Stimulated activated CD8-positive, alpha-beta memory T cell treated with anti-CD3 and anti-CD28 coated beads, Interleukin-12 subunit alpha, Interleukin-12 subunit beta, amount 100 ng/mL, for 24 hours (primary cell): ENCODE results near the gene URGCP.
"Not testable (repeated sequence)": the region's sequence is repeated elsewhere in the genome, so short reads cannot be mapped to it uniquely, and the experiment has no call there.

Experiments
- DNase-seq: peaks from one replicate; pipeline ENCODE4 v3.0.0-alpha.2; 2020; ENCODE audit errors: extremely low read depth

The URGCP gene

DNA sequence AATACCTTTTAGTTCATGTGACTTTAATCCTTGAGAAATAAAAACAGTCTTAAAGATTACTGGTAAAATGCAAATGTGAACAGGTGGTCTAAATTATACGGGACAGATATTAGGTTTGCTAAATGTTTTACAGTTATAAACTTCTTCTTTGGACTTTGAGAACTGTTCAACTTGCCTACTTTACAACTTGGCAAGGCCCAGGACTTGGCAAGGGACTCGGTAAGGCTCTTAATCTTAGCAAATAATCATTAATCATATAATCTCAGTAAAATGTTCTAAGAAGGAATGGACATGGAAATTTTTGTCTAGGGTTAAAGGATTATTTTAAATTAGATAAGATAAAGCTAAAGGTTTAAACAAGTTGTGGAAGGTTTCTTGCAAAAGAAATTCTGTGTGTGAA, 15.0 kb upstream of the URGCP start:
- DNase-seq, result no peak

DNA sequence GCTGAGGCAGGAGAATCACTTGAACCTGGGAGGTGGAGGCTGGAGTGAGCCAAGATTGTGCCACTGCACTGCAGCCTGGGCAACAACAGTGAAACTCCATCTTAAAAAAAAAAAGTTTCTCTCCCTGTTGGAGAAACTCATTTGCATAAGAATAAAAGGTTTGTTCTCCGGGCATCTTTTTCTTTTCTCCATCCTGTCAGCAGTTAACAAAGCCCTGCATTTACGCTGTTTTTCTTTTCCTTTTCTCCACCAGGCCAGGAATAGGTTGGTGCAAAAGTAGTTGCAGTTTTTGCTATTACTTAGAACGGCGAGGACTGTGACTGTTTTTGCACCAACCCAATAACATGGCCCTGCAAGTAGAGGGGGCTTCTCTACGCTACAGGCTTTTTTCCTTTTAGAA, 9.5 kb upstream of the URGCP start:
- no peak for DNase-seq

DNA sequence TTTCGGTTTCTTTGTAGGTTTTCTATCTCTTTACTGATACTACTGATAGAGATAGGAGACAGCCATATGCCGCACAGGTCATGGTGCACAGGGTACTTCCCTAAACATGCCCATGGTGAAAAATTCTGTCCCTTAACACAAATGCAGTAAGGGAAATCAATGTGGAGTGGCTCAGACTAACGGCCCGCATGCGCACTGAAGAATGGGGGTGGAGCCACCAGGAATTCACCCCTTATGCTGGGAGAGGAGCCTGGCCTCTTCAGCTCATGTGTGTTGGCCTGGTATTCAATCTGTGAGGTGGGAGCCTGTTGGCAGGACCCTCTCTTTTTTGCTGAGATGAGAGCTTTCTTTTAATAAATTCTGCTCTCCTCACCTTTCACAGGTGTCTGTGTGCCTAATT, 8.4 kb upstream of the URGCP start:
- DNase-seq, result no peak

DNA sequence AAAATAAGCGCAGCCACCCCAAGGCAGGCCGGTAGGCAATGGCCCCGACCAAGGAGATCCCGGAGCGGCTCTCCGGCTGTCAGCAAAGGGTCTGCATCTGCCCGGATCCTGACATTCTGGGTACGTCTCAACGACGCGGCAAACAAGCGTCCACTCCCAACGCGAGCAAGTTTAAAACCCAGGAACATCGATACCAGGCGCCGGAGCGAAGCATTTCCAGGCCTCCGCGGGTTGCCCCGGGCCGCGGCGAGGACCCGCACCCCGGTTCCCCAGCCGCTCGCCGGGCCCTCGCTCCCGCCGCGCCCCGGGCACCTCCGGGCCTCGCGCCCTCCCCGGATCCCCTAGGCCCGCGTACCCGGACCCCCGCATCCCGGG, 453 bp downstream of the URGCP start:
- no peak for DNase-seq

DNA sequence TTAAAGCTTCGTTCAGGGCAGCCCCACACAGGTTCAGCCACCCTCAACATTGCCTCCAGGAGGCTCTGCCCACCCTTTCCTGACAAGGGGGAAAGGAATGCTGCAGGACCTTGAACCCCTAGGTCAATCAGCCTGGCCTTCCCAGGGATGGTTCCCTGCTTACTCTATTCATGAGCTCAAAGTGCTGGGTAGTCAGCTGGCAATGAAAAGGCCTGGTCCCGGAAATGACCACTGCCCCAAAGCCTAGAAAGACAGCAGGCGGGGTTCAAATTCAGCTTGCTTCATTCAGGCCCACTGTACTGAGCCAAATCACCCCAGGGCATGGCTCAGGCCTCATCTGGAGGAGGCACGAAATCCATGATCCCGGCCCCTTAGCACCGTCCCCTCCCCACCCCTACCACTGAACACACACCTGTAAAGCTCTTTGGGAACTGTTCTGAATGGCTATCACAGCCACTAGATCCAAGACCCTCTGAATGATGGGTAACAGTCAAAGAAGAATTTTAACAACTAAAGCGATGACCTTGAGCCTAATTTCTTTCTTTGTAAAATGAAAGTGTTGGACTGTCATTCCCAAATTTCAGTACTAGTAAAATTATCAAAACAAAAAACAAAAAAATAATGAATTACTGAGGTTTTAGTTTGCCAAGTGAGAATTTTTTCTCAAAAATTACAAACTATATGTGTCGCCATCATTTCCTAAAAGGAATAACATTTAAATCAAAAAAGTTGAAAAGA, 1.0 kb downstream of the URGCP start:
- DNase-seq, result no peak

DNA sequence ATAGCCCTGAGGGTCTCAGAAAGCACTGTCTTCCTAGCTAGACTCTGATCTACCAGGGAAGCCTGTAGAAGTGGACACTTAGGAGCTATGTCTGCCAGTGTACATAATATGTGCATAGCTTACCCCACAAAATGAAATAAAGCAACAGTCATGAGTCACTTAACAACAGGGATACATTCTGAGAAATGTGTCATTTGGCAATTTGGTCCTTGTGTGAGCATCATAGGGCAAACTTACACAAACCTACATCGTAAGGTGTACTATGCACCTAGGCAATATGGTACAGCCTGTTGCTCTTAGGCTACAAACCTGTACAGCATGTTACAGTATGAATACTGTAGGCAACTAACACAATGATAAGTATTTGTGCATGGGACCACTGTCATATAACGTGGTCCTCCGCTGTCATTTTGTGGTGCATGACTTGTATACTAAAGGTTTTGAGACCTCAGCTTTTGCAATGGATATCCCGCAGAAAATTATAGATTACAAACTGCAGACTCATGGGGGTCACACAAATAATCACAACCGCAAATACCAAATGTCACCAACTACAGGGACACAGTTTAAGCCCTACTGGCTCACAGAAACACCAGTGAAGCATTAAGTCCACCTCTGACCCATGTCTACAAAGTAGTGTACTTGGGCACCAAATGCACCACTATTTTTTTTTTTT, 1.7 kb downstream of the URGCP start:
- DNase-seq, result no peak

DNA sequence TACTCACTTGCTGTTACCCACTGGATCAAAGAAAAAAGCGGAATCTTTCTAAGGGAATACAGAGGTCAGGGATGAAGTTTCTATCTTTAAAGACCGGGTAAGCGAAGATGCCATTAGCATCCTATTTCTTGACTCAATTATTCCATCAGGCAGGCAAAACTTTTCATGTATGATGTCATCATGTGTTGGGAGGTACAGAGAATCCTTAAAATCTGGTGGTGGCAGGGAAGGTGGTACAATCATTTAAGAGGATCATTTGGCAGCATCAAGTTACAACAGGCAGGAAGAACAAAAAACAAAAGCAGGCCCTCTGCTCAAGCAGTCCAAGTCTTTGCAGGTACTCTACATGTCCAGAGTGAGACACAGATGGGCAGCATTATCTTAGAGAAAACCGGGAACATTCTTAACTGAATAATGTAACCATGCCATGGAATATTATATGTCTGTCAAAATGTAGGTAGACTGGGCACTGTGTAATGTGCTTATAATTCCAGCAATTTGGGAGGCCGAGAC, 3.8 kb downstream of the URGCP start:
- DNase-seq, result no peak

DNA sequence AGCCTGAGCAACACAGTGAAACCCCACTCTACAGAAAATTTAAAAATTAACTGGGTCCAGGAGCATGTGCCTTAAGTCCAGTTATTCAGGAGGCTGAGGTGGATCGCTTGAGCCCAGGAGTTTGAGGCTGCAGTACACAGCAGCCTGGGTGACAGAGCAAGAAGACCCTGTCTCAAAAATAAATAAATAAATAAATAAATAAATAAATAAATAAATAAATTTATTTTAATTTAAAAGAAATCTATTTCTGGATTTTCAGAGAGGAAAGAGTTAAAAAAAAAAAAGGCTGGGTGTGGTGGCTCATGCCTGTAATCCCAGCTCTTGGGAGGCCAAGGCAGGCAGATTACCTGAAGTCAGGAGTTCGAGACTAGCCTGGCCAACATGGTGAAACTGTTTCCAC, 7.8 kb downstream of the URGCP start:
- DNase-seq, result not testable (repeated sequence)

DNA sequence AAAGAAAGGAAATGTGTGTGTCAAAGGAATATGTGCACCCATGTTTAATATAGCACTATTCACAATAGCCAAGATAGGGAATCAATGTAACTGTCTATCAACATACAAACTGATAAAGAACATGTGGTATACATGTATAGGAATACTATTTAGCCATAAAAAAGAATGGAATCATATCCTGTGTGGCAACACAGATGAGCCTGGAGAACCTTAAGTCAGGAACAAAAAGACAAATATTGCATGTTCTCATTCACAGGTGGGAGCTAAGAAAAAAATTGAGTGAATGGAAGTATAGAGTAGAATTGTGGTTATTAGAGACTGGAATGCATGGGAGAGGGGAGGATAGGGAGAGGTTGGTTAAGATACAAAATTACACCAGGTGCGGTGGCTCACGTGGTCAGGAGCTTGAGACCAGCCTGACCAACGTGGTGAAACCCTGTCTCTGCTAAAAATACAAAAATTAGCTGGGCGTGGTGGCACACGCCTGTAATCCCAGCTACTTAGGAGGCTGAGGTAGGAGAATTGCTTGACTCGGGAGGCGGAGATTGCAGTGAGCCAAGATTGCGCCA, 10.5 kb downstream of the URGCP start:
- no peak for DNase-seq

DNA sequence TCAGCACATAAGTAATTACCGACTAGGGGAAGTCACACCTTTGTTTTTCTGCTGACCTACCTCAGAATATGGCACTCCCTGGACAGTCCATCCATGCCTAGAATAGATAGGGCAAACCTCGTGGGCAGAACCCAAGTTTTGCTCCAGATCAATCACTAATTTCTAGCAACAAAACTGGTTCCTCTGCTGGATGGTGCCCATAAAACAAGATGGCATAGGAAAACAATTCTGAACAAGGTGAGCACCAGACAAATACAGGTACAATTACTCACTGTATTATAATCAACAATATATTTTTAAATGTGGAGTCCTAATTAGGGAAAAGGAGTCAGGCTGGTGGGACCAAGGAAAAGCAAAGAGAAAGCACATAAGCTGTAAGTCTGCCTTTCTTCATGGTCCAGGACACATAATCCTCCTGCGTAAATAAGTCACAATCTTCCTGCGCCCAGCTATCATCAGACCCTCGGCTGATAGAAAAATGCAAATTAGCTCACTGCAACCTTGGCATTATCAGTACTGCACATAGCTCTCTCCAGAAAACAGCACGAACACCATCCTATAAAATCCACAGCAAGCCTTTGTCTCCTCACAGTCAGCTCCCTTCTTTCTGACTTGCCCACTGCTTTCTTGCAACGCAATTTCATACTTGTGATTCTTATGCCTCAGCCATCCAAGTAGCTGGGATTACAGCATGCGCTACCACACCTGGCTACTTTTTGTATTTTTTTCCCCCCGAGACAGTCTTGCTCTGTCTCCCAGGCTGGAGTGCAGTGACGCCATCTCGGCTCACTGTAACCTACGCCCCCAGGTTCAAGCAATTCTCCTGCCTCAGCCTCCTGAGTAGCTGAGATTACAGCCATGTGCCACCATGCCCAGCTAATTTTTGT, 15.1 kb downstream of the URGCP start:
- DNase-seq, result no peak

DNA sequence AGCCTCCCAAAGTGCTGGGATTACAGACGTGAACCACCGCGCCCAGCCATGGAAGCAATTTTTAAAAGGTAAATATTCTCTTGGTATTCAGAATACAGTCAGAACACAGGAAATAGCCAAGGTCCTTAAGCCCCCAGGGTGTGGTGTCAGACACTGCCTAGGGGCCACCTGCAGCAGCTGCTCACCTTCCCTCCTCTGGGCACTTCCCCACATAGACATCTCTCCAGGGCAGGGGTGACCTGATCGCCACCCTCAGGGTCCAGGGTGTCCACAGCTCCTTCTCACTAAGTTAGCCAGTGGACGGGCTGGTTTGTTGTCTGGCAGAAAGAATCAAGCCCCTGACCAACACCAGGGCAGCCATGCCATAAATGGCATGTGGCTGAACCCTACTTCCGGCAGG, 15.9 kb downstream of the URGCP start:
- no peak for DNase-seq

DNA sequence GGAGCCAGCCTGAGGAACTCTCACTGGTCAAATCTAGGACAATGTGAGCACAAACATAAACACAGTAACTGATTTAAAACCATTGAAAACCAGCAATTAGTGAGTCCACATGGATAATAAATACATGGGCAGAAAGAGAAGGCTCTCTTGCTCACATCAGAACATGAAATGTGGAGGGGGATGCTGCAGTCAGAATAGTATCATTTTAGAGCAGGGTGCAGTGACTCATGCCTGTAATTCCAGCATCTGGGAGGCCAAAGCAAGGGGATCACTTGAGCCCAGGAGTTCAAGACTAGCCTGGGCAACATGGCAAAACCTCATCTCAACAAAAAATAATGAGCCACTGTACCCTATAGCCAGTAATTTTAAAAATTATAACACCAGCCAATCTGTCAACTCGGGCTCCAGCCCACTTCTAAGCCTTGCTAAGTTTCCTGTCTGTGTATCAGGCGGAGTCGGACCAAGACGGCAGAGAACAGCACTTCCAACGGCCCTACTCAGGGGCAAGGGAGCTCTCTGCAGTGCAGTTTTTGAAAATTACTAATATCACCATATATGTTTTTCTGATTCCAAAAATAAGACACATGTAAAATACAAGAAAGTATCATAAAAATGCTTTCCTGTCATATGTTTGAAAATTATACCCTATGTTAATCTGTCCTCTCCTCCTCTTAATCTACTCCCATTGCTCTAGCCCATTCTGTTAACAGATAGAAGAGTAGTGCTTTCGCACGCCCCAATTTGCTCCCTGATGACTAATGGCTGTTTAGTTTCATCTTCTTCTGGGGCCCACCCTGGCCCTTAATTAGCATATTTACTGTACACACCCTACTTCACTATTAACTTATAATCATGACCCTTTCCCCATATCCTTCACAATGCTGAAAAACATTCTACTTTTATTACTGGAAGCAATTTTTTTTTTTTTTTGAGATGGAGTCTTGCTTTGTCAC, 17.1 kb downstream of the URGCP start:
- no peak for DNase-seq

DNA sequence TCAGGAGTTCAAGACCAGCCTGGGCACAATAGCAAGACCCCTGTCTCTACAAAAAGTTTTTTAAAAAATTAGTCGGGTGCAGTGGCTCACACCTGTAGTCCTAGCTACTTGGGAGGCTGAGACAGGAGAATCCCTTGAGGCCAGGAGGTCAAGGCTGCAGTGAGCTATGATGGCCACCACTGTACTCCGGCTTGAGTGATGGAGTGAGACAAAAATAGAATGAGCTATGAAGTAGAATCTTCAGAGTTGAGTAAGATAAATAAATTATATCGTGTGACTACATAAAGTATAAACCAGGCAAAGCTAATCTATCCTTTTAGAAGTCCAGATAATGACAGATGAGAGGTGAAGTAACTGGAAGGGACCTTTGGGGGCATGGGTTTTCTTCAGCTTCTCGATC, 21.8 kb downstream of the URGCP start:
- no peak for DNase-seq

DNA sequence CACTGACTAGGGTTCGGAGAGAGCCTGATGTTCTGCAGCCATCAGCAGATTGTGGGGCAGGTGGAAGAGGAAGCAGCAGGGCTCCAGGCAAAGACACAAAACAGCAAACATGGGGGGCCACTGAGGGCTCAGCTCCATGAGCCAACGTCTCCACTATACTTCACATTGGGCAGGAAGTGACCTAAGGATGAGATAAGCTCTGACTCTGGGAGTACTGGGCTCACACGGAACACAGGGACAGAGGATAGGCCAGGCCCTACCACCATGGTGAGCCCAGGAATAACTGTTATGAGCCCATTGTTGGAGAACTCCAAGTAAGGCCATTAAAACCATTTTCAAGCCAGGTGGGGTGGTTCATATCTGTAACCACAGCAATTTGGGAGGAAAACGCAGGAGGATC, 22.2 kb downstream of the URGCP start:
- no peak for DNase-seq

DNA sequence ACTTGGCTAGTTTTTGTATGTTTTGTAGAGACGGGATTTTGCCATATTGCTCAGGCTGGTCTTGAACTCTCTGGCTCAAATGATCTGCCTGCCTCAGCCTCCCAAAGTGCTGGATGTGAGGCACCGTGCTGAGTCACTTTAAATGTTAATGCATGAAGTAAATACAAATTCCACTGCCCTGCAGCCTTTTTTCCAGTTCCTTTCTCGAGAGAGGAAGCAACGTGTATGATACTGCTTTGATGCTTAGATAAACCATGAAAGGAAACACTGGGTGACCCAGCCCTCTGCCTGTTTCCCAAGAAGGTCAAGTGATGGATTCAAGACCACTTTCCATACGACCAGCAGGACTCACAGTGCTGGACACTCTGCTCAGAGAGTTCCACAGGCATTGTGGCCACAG, 25.8 kb downstream of the URGCP start:
- DNase-seq, result no peak

DNA sequence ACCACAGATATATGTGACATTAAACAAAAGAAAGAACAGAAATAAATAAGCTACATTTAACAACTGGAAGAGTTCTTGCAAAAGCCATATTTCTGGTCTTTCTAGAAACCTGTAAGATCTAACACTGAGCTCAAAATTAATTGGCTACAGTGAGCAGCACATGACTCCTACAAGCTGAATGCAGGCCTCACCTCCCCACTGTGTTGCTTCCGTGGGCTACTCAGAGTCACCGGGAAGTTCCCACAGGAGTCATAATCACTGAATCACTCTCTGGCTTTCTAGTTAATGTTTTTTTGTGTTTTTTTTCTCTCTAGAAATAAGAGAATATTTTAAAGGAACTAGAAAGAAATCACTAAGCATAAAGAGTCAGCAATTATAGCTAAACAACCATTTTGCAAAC, 26.9 kb downstream of the URGCP start:
- DNase-seq, result no peak

DNA sequence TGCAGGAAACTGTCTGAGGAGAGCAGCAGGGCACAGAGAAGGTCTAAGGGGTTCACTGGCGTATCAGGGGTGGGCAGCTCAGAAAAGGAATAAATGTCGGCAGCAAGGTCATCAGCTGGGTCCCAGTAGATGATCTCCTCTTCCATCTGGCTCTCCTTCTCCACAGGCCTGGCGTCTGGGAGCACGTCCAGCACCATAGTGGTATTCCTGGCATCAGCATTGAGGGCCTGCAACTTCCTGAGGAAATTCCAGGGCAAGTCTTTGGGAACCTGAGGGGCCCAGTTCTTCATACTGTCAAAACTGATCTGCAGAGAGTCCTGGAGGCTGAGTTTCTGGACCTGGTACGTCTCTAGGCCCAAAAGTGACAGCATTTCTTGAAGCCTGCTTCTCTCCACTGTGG, 27.5 kb downstream of the URGCP start:
- DNase-seq, result no peak

DNA sequence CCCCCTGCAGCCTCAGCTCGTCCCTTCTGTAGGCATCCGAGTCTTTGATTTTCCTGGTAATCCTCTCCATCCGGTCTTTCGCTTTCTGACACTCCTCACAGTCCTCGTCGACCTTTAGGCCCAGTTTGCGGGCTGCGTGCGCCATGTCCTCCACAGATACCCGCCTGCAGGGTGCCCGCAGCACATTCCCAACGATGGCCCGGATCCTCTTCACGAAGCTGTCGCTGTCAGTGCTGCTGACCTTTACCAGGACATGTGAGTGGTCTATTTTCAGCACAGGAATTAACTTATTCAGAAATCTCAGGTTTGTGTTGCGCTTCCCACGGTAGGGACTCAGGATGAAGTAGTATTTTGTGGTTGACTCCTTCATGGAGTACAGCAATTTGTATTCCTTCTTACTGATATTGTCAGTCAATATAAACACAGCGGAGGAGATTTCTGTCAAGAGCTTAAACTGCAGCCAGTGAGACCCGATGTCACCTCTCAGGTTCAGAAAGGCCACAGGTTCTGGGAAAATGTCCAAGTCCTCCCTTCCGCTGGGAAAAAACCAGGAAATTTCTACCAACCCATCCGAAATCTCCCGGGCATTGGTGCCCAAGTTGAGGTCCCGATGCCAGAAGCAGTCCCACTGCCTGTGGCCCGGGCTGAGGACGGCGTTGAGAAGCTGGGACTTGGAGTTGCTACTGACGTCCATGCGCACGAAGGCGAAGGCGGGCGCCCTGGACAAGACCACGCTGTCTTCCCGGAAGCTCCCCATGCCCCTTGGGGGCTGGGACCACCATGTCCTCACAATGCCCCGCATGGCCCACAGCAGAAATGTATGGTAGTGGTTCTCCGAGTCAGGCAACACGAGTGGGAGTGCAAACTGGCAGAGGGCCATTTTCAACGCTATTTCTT, 28.2 kb downstream of the URGCP start:
- DNase-seq, result no peak

DNA sequence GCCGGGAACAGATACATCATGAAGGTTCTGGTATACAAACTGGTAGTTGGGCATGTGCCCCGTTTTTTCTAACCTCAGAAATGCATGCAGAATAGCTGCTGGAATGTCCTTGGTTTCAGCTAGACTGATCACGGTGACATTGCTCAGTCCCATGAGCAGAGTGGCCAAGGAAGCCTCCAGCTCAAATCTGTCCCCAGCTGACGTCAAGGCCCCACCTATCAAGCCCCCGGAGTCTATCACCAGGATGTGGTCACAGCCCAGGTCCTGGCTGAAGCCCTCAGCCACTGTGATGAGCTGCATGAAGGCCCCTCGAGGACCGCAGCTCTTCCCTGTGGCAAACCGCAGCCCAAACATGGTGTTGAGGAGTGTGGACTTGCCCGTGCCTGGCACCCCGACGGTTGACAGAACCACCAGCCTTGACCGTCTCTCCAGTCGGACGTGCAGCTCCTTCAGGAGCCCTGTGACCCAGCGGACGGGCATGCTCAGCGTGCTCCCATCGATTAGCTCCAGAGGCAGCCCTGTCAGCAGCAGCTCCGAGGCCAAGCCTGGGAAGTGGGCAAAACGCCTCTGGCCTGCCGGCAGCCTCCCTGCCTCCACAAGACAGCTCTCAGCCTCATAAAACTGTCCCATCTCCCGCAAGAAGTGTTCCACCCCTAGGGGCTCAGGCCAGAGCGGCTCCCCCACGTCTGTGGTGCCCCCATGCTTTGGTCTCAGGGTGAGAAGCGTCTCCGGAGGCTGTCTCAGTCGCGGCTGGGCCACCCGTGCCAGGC, 29.2 kb downstream of the URGCP start:
- no peak for DNase-seq
